CD8-positive, alpha-beta memory T cell (primary cell): Measurements from ENCODE around the gene TDRD9. TPM values are rescaled to one million over a fixed set of nuclear protein-coding genes. Genes with fewer than 3 reads are reported as not detected.

Experiments used
- CTCF ChIA-PET: fragments of 350-600 bp; sonication (Branson Sonifier 250); formaldehyde crosslinking; loops from one replicate; lab custom pipeline; 2021; ENCODE audit warnings: antibody characterized with exemption; lab: Charles Lee
- POLR2A ChIA-PET: fragments of 350-600 bp; sonication (Branson Sonifier 250); formaldehyde crosslinking; loops from one replicate; lab custom pipeline; 2021; ENCODE audit warnings: antibody characterized with exemption; lab: Charles Lee
- DNase-seq, 5 donors: peaks; one replicate each; pipeline versions ENCODE4 v3.0.0 to v3.0.0-alpha.2; 2020 to 2022; ENCODE audit warnings: mixed read lengths in 1 of 5
- H3K27ac ChIP-seq: one replicate; pipeline ENCODE4 v1.7.0; 2013; ENCODE audit warnings: low read depth, mild to moderate bottlenecking, low read length, moderate library complexity
- H3K27me3 ChIP-seq: 2 replicates; pipeline ENCODE4 v1.7.0; 2013; ENCODE audit warnings: low read length, mild to moderate bottlenecking; ENCODE audit not compliant: insufficient read depth, poor library complexity, severe bottlenecking
- H3K36me3 ChIP-seq: 2 replicates; pipeline ENCODE4 v1.7.0; 2013; ENCODE audit warnings: mild to moderate bottlenecking, low read length, moderate library complexity; ENCODE audit not compliant: insufficient read depth
- H3K4me1 ChIP-seq: 2 replicates; pipeline ENCODE4 v1.7.0; 2013; ENCODE audit warnings: mild to moderate bottlenecking, low read length, moderate library complexity; ENCODE audit not compliant: insufficient read depth
- H3K4me3 ChIP-seq: 2 replicates; pipeline ENCODE4 v1.7.0; 2013; ENCODE audit warnings: mild to moderate bottlenecking, low read length
- H3K9me3 ChIP-seq: 2 replicates; pipeline ENCODE4 v1.7.0; 2013; ENCODE audit warnings: mild to moderate bottlenecking, low read length
- H3K27ac Mint-ChIP-seq, 8 donors: one replicate each; pipeline ENCODE4 v1.8.0; 2020 to 2021; ENCODE audit warnings: mixed read lengths in 8 of 8, mild to moderate bottlenecking in 6 of 8, inconsistent platforms in 3 of 8, moderate library complexity in 3 of 8
- H3K27me3 Mint-ChIP-seq, 2 donors: one replicate each; pipeline ENCODE4 v1.8.0; 2020 to 2021; ENCODE audit warnings: mixed read lengths in 2 of 2, mild to moderate bottlenecking in 1 of 2, moderate library complexity in 1 of 2
- H3K36me3 Mint-ChIP-seq, 3 donors: one replicate each; pipeline ENCODE4 v1.8.0; 2020 to 2021; ENCODE audit warnings: mixed read lengths in 3 of 3, inconsistent platforms in 1 of 3, mild to moderate bottlenecking in 1 of 3
- H3K4me1 Mint-ChIP-seq, 3 donors: one replicate each; pipeline ENCODE4 v1.8.0; 2020 to 2021; ENCODE audit warnings: mixed read lengths in 3 of 3, inconsistent platforms in 1 of 3, mild to moderate bottlenecking in 1 of 3
- H3K4me3 Mint-ChIP-seq, 7 donors: one replicate each; pipeline ENCODE4 v1.8.0; 2020 to 2021; ENCODE audit warnings: mixed read lengths in 7 of 7, mild to moderate bottlenecking in 6 of 7, moderate library complexity in 4 of 7, inconsistent platforms in 2 of 7
- H3K9me3 Mint-ChIP-seq, 5 donors: one replicate each; pipeline ENCODE4 v1.8.0; 2020 to 2022; ENCODE audit warnings: mixed read lengths in 5 of 5, mild to moderate bottlenecking in 3 of 5, moderate library complexity in 2 of 5, inconsistent platforms in 1 of 5
- polyA plus RNA-seq: library from polyadenylated mRNA; unstranded; fragments of 300-500 nt; fragmentation: Illumina TruSeq; gene quantifications from one replicate; pipeline ENCODE4 v1.2.3, GENCODE V29; 2021
- total RNA-seq, 2 experiments: library from RNA; stranded (reverse); gene quantifications; one replicate each; pipeline ENCODE4 v1.2.3, GENCODE V29; 2021

Gene TDRD9
- total RNA-seq: under 1 TPM; 0.44 to 0.46 TPM
- polyA plus RNA-seq: 1.3 TPM

DNA sequence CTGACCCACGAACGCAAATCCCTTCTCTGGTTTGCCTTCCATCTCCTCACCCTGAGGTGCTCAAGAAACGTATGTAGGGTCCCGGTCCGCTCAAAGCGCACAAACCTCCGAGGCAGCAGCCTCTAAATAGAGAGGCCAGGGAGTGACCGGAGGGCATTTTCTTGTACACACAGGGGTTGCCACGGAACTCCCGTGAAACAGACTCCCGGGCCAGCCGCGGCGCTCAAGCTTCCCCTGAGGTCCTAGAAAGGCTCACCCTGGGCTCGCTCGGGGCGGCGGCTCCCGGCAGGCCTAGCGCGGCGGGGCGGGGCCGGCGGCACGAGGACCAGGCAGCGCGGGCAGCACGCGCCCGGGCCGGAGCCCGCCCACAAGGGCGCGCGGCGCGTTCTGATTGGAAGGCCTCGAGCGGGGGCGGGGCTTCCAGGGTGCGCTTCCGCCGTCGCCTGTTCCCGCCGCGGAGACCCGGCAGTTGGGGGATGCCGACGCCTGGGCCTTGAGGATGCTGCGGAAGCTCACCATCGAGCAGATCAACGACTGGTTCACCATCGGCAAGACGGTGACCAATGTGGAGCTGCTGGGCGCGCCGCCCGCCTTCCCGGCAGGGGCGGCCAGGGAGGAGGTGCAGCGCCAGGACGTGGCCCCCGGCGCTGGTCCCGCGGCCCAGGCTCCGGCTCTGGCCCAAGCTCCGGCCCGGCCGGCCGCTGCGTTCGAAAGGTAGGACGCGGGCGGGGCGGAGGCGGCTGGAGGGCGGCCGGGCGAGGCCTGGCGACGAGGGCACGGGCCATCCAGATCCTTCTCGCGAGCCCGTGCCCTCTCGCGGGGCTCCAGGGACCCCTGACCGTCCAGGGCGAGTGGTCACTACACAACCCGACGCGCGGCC is at the start of gene TDRD9:
Gene TDRD9 (plus strand): TSS at position 446 of the 880 bp plus-strand sequence. CDS start 54 bp downstream, at position 500.
- peaks cover 4 to 7% of the 10 kb centered on the region in 2 donors for H3K27me3 Mint-ChIP-seq
- POLR2A ChIA-PET: no interaction called here

GRCh38 chr14:103879118-103879569 is 49.1 kb upstream of the TDRD9 start:
- no peak overlapping the region for H3K27ac ChIP-seq
- peaks cover 17% of the 10 kb centered on the region for H3K4me1 ChIP-seq
- ChIA-PET POLR2A (no interaction called here), CTCF (interaction anchor here (1.8 kb wide), 1 partner anchor 21 kb away, joined by 9 read pairs; no protein-coding TSS in a partner anchor)
- H3K9me3 ChIP-seq: no peaks in the 10 kb centered on the region
- no peak for DNase-seq
- H3K27me3 Mint-ChIP-seq: no peaks in the 10 kb centered on the region
- H3K27me3 ChIP-seq: no peaks in the 10 kb centered on the region
- no peak overlapping the region for H3K27ac Mint-ChIP-seq
- H3K36me3 ChIP-seq: no peaks in the 10 kb centered on the region
- no peaks in the 10 kb centered on the region for H3K9me3 Mint-ChIP-seq
- H3K4me1 Mint-ChIP-seq: peaks cover 17 to 29% (median 21%) of the 10 kb centered on the region in 3 donors
- H3K4me3 Mint-ChIP-seq: peak overlapping the region in 4 of 7 donors; percentile 43 to 81 (median 57)
- H3K4me3 ChIP-seq: no peak overlapping the region
- no peaks in the 10 kb centered on the region for H3K36me3 Mint-ChIP-seq

More for the DNA sequence above, at the start of gene TDRD9:
- H3K27me3 ChIP-seq: no peaks in the 10 kb centered on the region
- H3K27ac Mint-ChIP-seq: peak within 1 kb of the TSS in 2 of 8 donors; percentile 41 to 83
- H3K36me3 ChIP-seq: no peaks in the 10 kb centered on the region
- CTCF ChIA-PET: no interaction called here
- no peaks in the 10 kb centered on the region for H3K36me3 Mint-ChIP-seq
- H3K4me1 ChIP-seq: no peaks in the 10 kb centered on the region
- H3K4me3 Mint-ChIP-seq: peak within 1 kb of the TSS in 2 of 7 donors; percentile 15 to 30
- no peak within 1 kb of the TSS for H3K27ac ChIP-seq
- H3K4me1 Mint-ChIP-seq: no peaks in the 10 kb centered on the region
- H3K9me3 Mint-ChIP-seq: no peaks in the 10 kb centered on the region
- DNase-seq: peak in 1 of 5 donors; percentile 9
- H3K9me3 ChIP-seq: no peaks in the 10 kb centered on the region
- H3K4me3 ChIP-seq: no peak within 1 kb of the TSS

DNA sequence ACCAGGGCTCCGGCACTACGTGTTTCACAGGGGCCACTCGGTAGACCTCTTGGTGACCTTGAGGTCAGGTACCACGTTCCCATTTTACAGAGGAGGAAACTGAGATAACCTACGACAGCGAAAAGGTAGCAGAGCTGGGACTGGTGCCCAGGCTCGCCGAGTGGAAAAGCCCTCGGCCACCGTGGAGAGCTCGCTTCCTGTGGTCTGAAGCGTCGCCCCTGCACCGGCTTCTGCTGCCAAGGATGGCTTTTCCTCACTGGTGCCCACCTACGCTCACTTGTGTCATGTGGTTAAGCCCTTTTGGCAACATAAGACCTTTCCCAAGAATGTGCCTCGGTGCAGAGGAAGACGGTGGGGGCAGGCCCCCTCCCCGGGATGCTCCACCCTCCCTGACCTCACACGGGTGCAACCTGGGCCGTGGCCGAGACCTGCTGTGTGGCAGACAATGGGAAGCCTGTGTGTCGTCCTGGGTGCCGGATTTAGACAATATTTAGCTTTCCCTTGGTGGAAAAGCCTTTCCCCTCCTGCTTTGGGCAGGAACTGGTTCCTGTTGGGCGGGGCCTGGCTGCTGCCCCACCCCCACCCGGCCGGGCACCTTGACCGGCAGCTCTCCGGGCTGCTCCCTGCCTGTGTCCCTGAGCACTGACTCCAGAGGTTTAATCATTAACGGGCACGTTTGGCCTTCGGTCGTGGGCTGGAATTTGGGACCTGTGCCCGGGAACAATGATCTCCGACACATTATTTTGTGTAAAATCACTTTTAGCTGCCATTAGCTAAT is 48.5 kb upstream of the TDRD9 start:
- Mint-ChIP-seq H3K27me3 (no peaks in the 10 kb centered on the region), H3K9me3 (no peaks in the 10 kb centered on the region), H3K27ac (peak overlapping the region in 2 of 8 donors; percentile 22 to 63), H3K36me3 (no peaks in the 10 kb centered on the region), H3K4me1 (peaks cover 16 to 24% (median 16%) of the 10 kb centered on the region in 3 donors), H3K4me3 (peak overlapping the region; percentile 62 to 81 (median 70))
- Histone ChIP-seq H3K9me3 (no peaks in the 10 kb centered on the region), H3K27me3 (no peaks in the 10 kb centered on the region), H3K4me1 (peaks cover 17% of the 10 kb centered on the region), H3K36me3 (no peaks in the 10 kb centered on the region), H3K4me3 (peak overlapping the region; percentile 53), H3K27ac (no peak overlapping the region)
- POLR2A ChIA-PET: interaction anchor here (0.7 kb wide), 1 partner anchor 59 kb away, joined by 3 read pairs; no protein-coding TSS in a partner anchor
- no peak for DNase-seq
- CTCF ChIA-PET: interaction anchor here (1.3 to 1.8 kb wide), 3 partner anchors 21 to 71 kb away, joined by 3 to 9 read pairs (median 4); no protein-coding TSS in a partner anchor

GRCh38 chr14:103880348-103881267 is 47.6 kb upstream of the TDRD9 start:
- Histone ChIP-seq H3K27me3 (no peaks in the 10 kb centered on the region), H3K27ac (no peak overlapping the region), H3K4me1 (peaks cover 17% of the 10 kb centered on the region), H3K9me3 (no peaks in the 10 kb centered on the region), H3K4me3 (peak overlapping the region; percentile 53), H3K36me3 (no peaks in the 10 kb centered on the region)
- H3K36me3 Mint-ChIP-seq: no peaks in the 10 kb centered on the region
- H3K4me3 Mint-ChIP-seq: peak overlapping the region; percentile 62 to 81 (median 70)
- H3K27ac Mint-ChIP-seq: peak overlapping the region in 1 of 8 donors; percentile 22
- no peaks in the 10 kb centered on the region for H3K27me3 Mint-ChIP-seq
- CTCF ChIA-PET: interaction anchor here (1.3 to 1.8 kb wide), 3 partner anchors 20 to 72 kb away, joined by 3 to 9 read pairs (median 4); no protein-coding TSS in a partner anchor
- H3K4me1 Mint-ChIP-seq: peaks cover 11 to 21% (median 13%) of the 10 kb centered on the region in 3 donors
- DNase-seq: peak in 4 of 5 donors; percentile 10 to 65 (median 46)
- H3K9me3 Mint-ChIP-seq: no peaks in the 10 kb centered on the region
- POLR2A ChIA-PET: interaction anchor here (0.7 kb wide), 1 partner anchor 60 kb away, joined by 3 read pairs; no protein-coding TSS in a partner anchor

DNA sequence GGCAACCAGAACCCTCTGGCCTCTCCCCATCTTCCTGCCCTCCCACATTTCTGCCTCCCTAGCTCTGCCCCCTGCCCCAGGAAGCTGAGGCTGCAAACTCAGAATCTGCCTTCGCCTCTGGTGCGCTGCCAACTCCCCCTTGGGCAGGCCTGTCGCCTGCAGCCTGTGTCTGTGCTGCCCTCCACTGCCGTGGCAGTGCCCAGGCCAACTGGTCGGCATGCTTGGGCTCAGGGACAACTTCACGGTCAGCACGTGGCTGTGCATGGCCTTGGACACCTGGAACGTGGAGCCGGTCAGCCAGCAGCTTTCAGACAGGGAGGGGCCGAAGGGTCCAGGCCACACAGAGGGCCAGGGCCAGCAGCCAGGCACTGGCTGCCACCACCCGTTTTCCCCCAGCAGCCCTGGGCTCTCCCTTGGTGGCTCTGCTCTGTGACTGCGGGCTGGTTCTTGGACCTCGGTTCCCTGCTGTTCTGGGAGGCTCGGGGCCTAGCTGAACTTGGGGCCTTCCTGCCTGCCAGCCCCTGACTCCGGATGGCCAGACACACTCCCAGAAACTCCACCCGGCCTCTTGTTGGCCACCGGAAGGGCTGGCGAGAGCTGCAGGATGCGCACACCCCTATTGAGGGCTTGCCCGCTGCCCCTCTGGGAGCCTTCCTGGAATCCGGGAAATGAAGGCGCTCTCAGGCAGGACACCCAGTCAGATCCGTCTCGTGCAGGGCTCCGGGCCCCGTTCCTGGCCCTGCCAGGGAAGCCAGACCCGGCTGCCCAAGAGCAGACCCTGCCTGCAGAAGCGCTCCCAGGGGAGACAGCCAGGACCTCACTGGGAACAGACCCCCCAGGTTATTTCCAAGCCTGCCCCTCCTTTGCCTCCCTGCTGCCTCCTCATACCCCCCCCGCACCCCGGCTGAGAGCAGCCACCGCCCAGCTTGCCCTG is 46.7 kb upstream of the TDRD9 start:
- ChIA-PET POLR2A (no interaction called here), CTCF (interaction anchor here (0.7 to 1.8 kb wide), 3 partner anchors 9 to 73 kb away, joined by 3 to 4 read pairs (median 3); no protein-coding TSS in a partner anchor)
- DNase-seq: no peak
- Histone ChIP-seq H3K4me3 (no peak overlapping the region), H3K27me3 (no peaks in the 10 kb centered on the region), H3K4me1 (peaks cover 17% of the 10 kb centered on the region), H3K27ac (no peak overlapping the region), H3K36me3 (no peaks in the 10 kb centered on the region), H3K9me3 (no peaks in the 10 kb centered on the region)
- H3K27me3 Mint-ChIP-seq: no peaks in the 10 kb centered on the region
- H3K36me3 Mint-ChIP-seq: no peaks in the 10 kb centered on the region
- peak overlapping the region in 4 of 7 donors; percentile 15 to 63 (median 32) for H3K4me3 Mint-ChIP-seq
- H3K9me3 Mint-ChIP-seq: no peaks in the 10 kb centered on the region
- peak overlapping the region in 2 of 8 donors; percentile 38 to 40 for H3K27ac Mint-ChIP-seq
- H3K4me1 Mint-ChIP-seq: peaks cover 11 to 21% (median 12%) of the 10 kb centered on the region in 3 donors

DNA sequence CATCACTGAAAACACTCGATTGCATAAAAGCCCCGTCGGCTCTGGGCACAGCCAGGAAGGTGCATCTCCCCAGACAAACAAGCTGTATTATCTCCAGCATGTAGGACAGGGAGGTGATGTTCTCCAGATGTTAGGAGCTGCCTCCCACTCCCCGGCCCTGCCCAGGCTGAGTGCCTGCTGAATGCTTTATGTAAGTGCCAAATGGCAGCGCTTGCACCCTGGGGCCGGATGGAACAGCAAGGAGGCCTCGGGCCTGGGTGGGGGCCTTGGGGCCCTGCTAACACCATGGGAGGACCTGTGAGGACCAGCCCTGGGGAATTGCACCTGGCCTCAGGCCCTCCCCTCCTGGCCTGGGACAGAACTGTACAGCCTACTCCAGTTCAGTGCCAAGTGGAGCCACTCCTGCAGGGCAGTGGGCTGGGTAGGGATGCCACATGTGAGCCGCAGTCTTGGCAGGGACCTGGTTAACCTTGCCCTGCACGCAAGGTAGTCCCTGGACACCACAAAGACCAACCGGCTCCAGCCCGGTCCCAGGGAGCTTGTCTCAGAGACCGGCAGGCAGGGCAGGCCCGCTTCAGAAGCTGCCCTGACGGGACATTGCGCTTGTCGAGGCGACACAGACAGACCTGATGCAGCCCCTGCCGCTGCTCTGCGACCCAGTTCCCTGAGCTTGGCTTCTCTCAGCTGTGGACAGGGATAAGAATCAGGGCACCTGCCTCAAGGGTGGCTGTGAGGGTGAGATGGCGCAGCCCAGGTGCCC is 45.6 kb upstream of the TDRD9 start:
- POLR2A ChIA-PET: no interaction called here
- Mint-ChIP-seq H3K27me3 (no peaks in the 10 kb centered on the region), H3K27ac (no peak overlapping the region), H3K9me3 (no peaks in the 10 kb centered on the region), H3K4me1 (peaks cover 11 to 21% (median 12%) of the 10 kb centered on the region in 3 donors), H3K36me3 (no peaks in the 10 kb centered on the region), H3K4me3 (peak overlapping the region in 1 of 7 donors; percentile 69)
- CTCF ChIA-PET: interaction anchor here (0.7 kb wide), 1 partner anchor 10 kb away, joined by 3 read pairs; no protein-coding TSS in a partner anchor
- Histone ChIP-seq H3K27ac (no peak overlapping the region), H3K4me1 (peaks cover 17% of the 10 kb centered on the region), H3K36me3 (no peaks in the 10 kb centered on the region), H3K4me3 (no peak overlapping the region), H3K27me3 (no peaks in the 10 kb centered on the region), H3K9me3 (no peaks in the 10 kb centered on the region)
- no peak for DNase-seq
